ENCODE results near the gene FAM8A1. TPM values are rescaled to one million over a fixed set of nuclear protein-coding genes. Genes with fewer than 3 reads are reported as not detected.
A peak's percentile ranks its signal among the peaks of the same experiment; 100 is the strongest.

The FAM8A1 gene
- total and polyA plus RNA-seq, 9 of the 15 experiments (the other 6 are each of a cell fraction or from before 2014, with no cell fraction given): 4.9 to 23.6 (median 14.2) TPM

GRCh38 chr6:17599877-17600526 is at the start of gene FAM8A1 (continued):
- TF ChIP-seq ZNF79 (CRISPR knock-in tag; IDR thresholded peaks at IDR 0.05; ENCODE audit: low read depth) (no peak), PRPF4 (IDR thresholded peaks at IDR 0.05; ENCODE audit: insufficient read depth, low read depth, low read length, poor library complexity, severe bottlenecking) (peak; percentile 67), CREB3 (tag; conservative IDR thresholded peaks at IDR 0.05; ENCODE audit: low read depth) (no peak), LEF1 (IDR thresholded peaks at IDR 0.05) (no peak), NCOR1 (IDR thresholded peaks at IDR 0.05) (peak; percentile 40; the same call in 1 of the 2 replicates), TCF3 (CRISPR knock-in tag; IDR thresholded peaks at IDR 0.05) (no peak; the same call in 1 of the 2 replicates), ZNF41 (CRISPR knock-in tag; conservative IDR thresholded peaks at IDR 0.05) (no peak), SRSF3 (IDR thresholded peaks at IDR 0.05; ENCODE audit: insufficient read depth, low read length) (no peak), MXD1 (CRISPR knock-in tag; IDR thresholded peaks at IDR 0.05; ENCODE audit: borderline replicate concordance, poor library complexity, severe bottlenecking) (no peak), SUPT5H (IDR thresholded peaks at IDR 0.05) (peak; percentile 89), CBX1 (IDR thresholded peaks at IDR 0.05; ENCODE audit: low read depth) (peak; percentile 92; the same call in 1 of the 2 replicates), ZNF133 (CRISPR knock-in tag; IDR thresholded peaks at IDR 0.05) (no peak), ZNF184 (CRISPR knock-in tag; IDR thresholded peaks at IDR 0.05) (no peak), HDGF (IDR thresholded peaks at IDR 0.05) (no peak), HCFC1 (IDR thresholded peaks at IDR 0.05; ENCODE audit: low read depth, low read length) (peak; percentile 69), ZNF121 (CRISPR knock-in tag; conservative IDR thresholded peaks at IDR 0.05) (no peak), BCOR (IDR thresholded peaks at IDR 0.05) (0 out of 2 replicates have a peak, but pooled peaks have one; percentile 38), ZFPM2 (CRISPR knock-in tag; IDR thresholded peaks at IDR 0.05) (no peak), FOS (IDR thresholded peaks at IDR 0.05; ENCODE audit: extremely low read depth, insufficient read length) (no peak), ZBTB7A (IDR thresholded peaks at IDR 0.05; ENCODE audit: borderline replicate concordance, control insufficient read depth, low read depth, low read length) (peak; percentile 31; the same call in 1 of the 2 replicates), ZNF140 (CRISPR knock-in tag; IDR thresholded peaks at IDR 0.05) (no peak), SLC30A9 (CRISPR knock-in tag; IDR thresholded peaks at IDR 0.05) (no peak), BHLHE40 (IDR thresholded peaks at IDR 0.05; ENCODE audit: low read length) (no peak), IRF2 (CRISPR knock-in tag; IDR thresholded peaks at IDR 0.05) (no peak)
- TF ChIP-seq, protein P1, sequence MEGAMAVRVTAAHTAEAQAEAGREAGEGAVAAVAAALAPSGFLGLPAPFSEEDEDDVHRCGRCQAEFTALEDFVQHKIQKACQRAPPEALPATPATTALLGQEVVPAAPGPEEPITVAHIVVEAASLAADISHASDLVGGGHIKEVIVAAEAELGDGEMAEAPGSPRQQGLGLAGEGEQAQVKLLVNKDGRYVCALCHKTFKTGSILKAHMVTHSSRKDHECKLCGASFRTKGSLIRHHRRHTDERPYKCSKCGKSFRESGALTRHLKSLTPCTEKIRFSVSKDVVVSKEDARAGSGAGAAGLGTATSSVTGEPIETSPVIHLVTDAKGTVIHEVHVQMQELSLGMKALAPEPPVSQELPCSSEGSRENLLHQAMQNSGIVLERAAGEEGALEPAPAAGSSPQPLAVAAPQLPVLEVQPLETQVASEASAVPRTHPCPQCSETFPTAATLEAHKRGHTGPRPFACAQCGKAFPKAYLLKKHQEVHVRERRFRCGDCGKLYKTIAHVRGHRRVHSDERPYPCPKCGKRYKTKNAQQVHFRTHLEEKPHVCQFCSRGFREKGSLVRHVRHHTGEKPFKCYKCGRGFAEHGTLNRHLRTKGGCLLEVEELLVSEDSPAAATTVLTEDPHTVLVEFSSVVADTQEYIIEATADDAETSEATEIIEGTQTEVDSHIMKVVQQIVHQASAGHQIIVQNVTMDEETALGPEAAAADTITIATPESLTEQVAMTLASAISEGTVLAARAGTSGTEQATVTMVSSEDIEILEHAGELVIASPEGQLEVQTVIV (CRISPR knock-in tag; IDR thresholded peaks at IDR 0.05; ENCODE audit: borderline replicate concordance): no peak
- TF ChIP-seq, protein P2, sequence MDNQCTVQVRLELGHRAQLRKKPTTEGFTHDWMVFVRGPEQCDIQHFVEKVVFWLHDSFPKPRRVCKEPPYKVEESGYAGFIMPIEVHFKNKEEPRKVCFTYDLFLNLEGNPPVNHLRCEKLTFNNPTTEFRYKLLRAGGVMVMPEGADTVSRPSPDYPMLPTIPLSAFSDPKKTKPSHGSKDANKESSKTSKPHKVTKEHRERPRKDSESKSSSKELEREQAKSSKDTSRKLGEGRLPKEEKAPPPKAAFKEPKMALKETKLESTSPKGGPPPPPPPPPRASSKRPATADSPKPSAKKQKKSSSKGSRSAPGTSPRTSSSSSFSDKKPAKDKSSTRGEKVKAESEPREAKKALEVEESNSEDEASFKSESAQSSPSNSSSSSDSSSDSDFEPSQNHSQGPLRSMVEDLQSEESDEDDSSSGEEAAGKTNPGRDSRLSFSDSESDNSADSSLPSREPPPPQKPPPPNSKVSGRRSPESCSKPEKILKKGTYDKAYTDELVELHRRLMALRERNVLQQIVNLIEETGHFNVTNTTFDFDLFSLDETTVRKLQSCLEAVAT (IDR thresholded peaks at IDR 0.05): peak in 1 of 2 experiments; percentile 97; a peak in 2 of 4 replicates

All from K562 (cell line).